ENCODE results near the gene TSSK1B.

DNA sequence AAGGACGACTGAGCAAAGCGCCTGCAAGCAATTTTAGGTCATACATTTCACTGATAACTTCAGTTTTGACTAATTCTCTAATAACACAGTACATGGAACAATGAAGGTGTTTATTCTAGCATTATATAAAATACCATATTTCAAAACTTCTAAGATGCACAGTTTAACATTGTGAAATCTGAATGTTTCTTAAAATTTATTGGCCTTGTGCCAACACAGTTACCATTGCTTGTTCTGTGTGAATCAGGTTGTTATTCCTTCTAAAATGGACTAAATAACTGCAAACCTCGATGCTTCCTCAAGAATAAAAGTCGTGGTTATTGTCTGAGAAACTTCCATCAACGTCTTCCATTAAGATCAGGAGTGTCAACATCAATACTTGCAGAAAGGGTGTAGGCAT lies 45.5 kb upstream of the TSSK1B start:
- TF ChIP-seq, protein P1, sequence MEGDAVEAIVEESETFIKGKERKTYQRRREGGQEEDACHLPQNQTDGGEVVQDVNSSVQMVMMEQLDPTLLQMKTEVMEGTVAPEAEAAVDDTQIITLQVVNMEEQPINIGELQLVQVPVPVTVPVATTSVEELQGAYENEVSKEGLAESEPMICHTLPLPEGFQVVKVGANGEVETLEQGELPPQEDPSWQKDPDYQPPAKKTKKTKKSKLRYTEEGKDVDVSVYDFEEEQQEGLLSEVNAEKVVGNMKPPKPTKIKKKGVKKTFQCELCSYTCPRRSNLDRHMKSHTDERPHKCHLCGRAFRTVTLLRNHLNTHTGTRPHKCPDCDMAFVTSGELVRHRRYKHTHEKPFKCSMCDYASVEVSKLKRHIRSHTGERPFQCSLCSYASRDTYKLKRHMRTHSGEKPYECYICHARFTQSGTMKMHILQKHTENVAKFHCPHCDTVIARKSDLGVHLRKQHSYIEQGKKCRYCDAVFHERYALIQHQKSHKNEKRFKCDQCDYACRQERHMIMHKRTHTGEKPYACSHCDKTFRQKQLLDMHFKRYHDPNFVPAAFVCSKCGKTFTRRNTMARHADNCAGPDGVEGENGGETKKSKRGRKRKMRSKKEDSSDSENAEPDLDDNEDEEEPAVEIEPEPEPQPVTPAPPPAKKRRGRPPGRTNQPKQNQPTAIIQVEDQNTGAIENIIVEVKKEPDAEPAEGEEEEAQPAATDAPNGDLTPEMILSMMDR (IDR thresholded peaks at IDR 0.05) = no peak
- TF ChIP-seq POLR2A (IDR thresholded peaks at IDR 0.05) = no peak
- TF ChIP-seq EP300 (IDR thresholded peaks at IDR 0.05; ENCODE audit: low read depth) = no peak

All from transverse colon (tissue), 3 donors.